Mesendoderm (in vitro differentiated cells): ENCODE measurements around the gene FREY1.

Source experiments
- DNase-seq: peaks from one replicate; pipeline ENCODE4 v3.0.0; 2013
- H2AK5ac ChIP-seq: 2 replicates; pipeline ENCODE4 v1.6.1; 2013; ENCODE audit warnings: low read length, inconsistent platforms
- H2BK120ac ChIP-seq: 2 replicates; pipeline ENCODE4 v1.6.1; 2013; ENCODE audit warnings: low read depth, mild to moderate bottlenecking, low read length, moderate library complexity, mixed read lengths
- H2BK15ac ChIP-seq: replicated peaks from 2 replicates; pipeline ENCODE4 v1.6.1; 2013; ENCODE audit warnings: low read depth, mild to moderate bottlenecking, moderate library complexity
- H2BK5ac ChIP-seq: 2 replicates; pipeline ENCODE4 v1.6.1; 2013; ENCODE audit warnings: low read length, inconsistent platforms
- H3K18ac ChIP-seq: 2 replicates; pipeline ENCODE4 v1.6.1; 2013; ENCODE audit warnings: mild to moderate bottlenecking, low read length, mixed read lengths
- H3K23ac ChIP-seq: one replicate; pipeline ENCODE4 v1.6.1; 2013; ENCODE audit warnings: low read length
- H3K27ac ChIP-seq: 2 replicates; pipeline ENCODE4 v1.5.1; 2013; ENCODE audit warnings: low read depth, mild to moderate bottlenecking, inconsistent platforms, low read length, moderate library complexity
- H3K27me3 ChIP-seq: 2 replicates; pipeline ENCODE4 v1.6.1; 2013; ENCODE audit warnings: low read length, control low read depth, mild to moderate bottlenecking, inconsistent platforms; ENCODE audit not compliant: insufficient read depth, poor library complexity
- H3K36me3 ChIP-seq: 2 replicates; pipeline ENCODE4 v1.6.1; 2013; ENCODE audit warnings: low read length, inconsistent platforms; ENCODE audit not compliant: control insufficient read depth, insufficient read depth
- H3K4ac ChIP-seq: one replicate; pipeline ENCODE4 v1.6.1; 2013; ENCODE audit warnings: low read depth, mild to moderate bottlenecking, low read length, moderate library complexity
- H3K4me1 ChIP-seq: 2 replicates; pipeline ENCODE4 v1.6.1; 2013; ENCODE audit warnings: low read depth, low read length, inconsistent platforms; ENCODE audit not compliant: control insufficient read depth
- H3K4me2 ChIP-seq: 2 replicates; pipeline ENCODE4 v1.6.1; 2013; ENCODE audit warnings: low read length
- H3K4me3 ChIP-seq: 2 replicates; pipeline ENCODE4 v1.5.1; 2013; ENCODE audit warnings: mild to moderate bottlenecking, low read length
- H3K56ac ChIP-seq: one replicate; pipeline ENCODE4 v1.6.1; 2013; ENCODE audit warnings: low read length
- H3K79me1 ChIP-seq: 2 replicates; pipeline ENCODE4 v1.6.1; 2013; ENCODE audit warnings: low read length, inconsistent platforms
- H3K79me2 ChIP-seq: 2 replicates; pipeline ENCODE4 v1.6.1; 2013; ENCODE audit warnings: mild to moderate bottlenecking, low read length; ENCODE audit not compliant: control insufficient read depth, insufficient read depth
- H3K9ac ChIP-seq: 2 replicates; pipeline ENCODE4 v1.6.1; 2013; ENCODE audit warnings: low read length, inconsistent platforms
- H4K5ac ChIP-seq: one replicate; pipeline ENCODE4 v1.6.1; 2013; ENCODE audit warnings: low read length
- H4K8ac ChIP-seq: one replicate; pipeline ENCODE4 v1.6.1; 2013; ENCODE audit warnings: low read depth, mild to moderate bottlenecking, control low read depth, low read length, moderate library complexity
- WGBS: extraction: QIAGEN DNeasy Blood & Tissue Kit; methylation state at CpG from one replicate; pipeline ENCODE4 v1.1.7; 2013; ENCODE audit warnings: low lambda C conversion rate, missing lambda C conversion rate; ENCODE audit not compliant: insufficient coverage; ENCODE audit errors: extremely low coverage; 5-methylcytosine and 5-hydroxymethylcytosine counted together

FREY1 gene

DNA sequence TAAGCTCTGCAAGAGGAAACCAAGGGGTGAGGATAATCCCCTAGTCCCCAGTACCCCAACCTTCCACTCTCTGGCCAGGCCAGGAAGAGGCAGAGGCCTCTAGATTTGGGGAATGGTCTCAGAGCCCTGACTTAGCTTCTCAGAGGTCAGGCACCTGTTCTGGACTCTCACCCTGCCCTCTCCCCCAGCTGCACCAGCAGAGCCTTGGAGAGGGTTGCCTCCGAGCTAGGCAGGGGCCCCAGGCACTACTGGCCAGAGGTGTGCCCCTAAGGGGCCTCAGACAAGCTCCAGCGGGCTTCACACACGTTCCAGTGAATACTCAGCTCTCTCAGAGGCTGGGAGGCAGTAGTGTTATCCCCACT, 8.0 kb downstream of the FREY1 start:
- Histone ChIP-seq H2BK15ac (no peak overlapping the region), H3K56ac (no peak overlapping the region), H3K4me2 (no peak overlapping the region)

DNA sequence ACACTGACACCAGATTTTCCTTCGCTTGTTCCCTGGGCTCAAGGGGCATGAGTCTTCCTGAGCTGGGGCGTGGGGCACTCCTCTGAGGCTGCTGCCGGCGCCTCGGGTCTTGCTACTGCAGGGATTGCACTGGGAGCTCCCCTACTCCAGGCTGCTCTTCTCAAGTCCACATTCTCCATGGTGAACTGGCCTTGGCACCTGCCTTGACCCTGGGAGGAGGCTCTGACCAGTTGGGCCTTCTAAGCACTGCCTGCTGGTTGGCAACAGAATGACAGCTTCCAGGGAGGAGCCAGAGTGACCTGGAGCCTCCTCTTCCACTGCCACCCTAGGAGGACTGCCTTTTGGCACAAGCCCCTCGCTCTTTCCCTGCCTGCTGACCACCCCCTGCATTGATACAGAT, 9.5 kb downstream of the FREY1 start:
- H3K56ac ChIP-seq: no peak overlapping the region
- no peaks in the 10 kb centered on the region for H3K36me3 ChIP-seq
- H3K9ac ChIP-seq: no peak overlapping the region
- no peak overlapping the region for H2AK5ac ChIP-seq
- no peak overlapping the region for H3K27ac ChIP-seq
- no peak overlapping the region for H3K18ac ChIP-seq
- no peak for DNase-seq
- no peak overlapping the region for H3K23ac ChIP-seq
- no peak overlapping the region for H2BK120ac ChIP-seq
- peaks cover 1% of the 10 kb centered on the region for H3K4me1 ChIP-seq
- no peak overlapping the region for H2BK5ac ChIP-seq
- H3K79me2 ChIP-seq: no peaks in the 10 kb centered on the region
- no peak overlapping the region for H2BK15ac ChIP-seq
- H3K27me3 ChIP-seq: no peaks in the 10 kb centered on the region
- no peaks in the 10 kb centered on the region for H3K79me1 ChIP-seq
- no peak overlapping the region for H3K4me2 ChIP-seq
- WGBS: no CpG with 5 or more reads among the region's 6 CpGs
- H4K8ac ChIP-seq: no peak overlapping the region
- no peak overlapping the region for H3K4ac ChIP-seq
- H4K5ac ChIP-seq: no peak overlapping the region
- no peak overlapping the region for H3K4me3 ChIP-seq

More for the DNA sequence above, 8.0 kb downstream of the FREY1 start:
- Histone ChIP-seq H3K18ac (no peak overlapping the region), H3K4me1 (peaks cover 1% of the 10 kb centered on the region), H4K8ac (no peak overlapping the region), H2BK5ac (no peak overlapping the region), H3K4ac (no peak overlapping the region), H3K27ac (no peak overlapping the region), H3K23ac (no peak overlapping the region), H3K4me3 (no peak overlapping the region), H3K79me1 (no peaks in the 10 kb centered on the region), H2BK120ac (no peak overlapping the region), H3K36me3 (no peaks in the 10 kb centered on the region), H3K9ac (no peak overlapping the region), H2AK5ac (no peak overlapping the region), H3K79me2 (no peaks in the 10 kb centered on the region), H4K5ac (no peak overlapping the region), H3K27me3 (no peaks in the 10 kb centered on the region)
- no CpG with 5 or more reads among the region's 3 CpGs for WGBS
- no peak for DNase-seq

DNA sequence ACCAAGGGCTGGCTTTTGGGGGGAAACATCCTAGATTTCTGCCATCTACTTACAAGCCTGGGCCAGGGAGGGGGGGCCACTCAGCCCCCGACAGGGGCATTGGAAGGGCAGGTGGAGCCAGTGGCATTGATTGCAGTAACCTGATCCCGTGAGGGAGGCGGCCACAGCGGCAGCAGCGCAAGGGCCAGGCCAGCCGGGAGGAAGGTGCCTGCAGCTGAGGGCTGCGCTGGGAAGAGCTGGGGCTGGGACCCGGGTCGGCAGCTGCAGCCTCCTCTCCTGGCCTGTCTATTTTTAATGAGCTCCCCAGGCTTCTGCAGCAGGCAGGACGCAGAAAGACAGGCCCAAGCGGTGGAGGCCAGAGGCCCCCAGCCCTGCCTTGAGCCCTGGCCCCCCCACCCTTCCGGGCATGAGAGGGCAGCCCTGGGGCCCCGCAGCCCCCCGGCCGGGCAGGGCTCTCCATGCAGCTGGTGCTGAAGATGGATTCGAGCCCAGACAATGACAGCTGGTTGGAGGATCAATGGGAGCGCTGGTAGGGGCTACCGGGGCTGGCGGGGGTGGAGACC, 10.6 kb downstream of the FREY1 start:
- H2BK120ac ChIP-seq: no peak overlapping the region
- H3K4ac ChIP-seq: no peak overlapping the region
- no peak overlapping the region for H3K4me3 ChIP-seq
- H2BK15ac ChIP-seq: no peak overlapping the region
- H2BK5ac ChIP-seq: no peak overlapping the region
- no peak overlapping the region for H2AK5ac ChIP-seq
- H4K8ac ChIP-seq: no peak overlapping the region
- H3K56ac ChIP-seq: no peak overlapping the region
- H3K9ac ChIP-seq: no peak overlapping the region
- no CpG with 5 or more reads among the region's 19 CpGs for WGBS
- H3K23ac ChIP-seq: no peak overlapping the region
- peaks cover 1% of the 10 kb centered on the region for H3K4me1 ChIP-seq
- no peaks in the 10 kb centered on the region for H3K79me2 ChIP-seq
- no peak overlapping the region for H3K18ac ChIP-seq
- no peaks in the 10 kb centered on the region for H3K27me3 ChIP-seq
- H4K5ac ChIP-seq: no peak overlapping the region
- H3K36me3 ChIP-seq: no peaks in the 10 kb centered on the region
- DNase-seq: peak; percentile 55
- H3K27ac ChIP-seq: no peak overlapping the region
- H3K79me1 ChIP-seq: no peaks in the 10 kb centered on the region
- H3K4me2 ChIP-seq: no peak overlapping the region

DNA sequence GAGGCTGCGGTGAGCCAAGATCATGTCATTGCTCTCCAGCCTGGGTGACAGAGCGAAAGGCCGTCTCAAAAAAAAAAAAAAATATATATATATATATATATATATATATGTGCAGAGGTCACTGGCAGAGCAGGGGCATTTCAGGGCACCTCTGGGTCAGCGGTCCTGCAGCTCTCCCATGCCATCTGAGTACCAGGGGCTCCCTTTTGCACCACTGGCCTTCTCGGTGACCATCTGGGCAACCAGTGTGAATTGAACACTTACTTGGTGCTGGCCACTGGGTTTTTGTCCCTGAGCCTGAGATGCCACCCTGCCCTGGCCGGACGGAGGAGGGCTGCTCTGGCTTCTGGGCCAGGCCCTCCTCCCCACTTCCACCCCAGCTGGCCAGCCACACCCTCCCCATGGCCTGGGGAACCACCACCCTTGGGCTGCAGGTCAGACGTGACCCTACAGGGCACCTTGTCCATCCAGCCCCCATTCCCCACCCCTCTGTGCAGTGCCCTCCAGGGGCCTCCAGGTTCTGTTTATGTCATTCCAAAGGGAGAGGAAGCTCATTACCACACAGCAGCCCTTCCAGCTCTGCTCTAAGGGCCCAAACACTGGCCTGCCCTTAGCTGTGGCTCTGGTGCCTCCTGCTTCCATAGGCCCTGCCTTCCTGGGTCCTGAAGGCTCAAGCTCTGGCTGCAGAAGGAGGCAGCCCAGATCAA, 11.4 kb downstream of the FREY1 start:
- Histone ChIP-seq H3K4me1 (peaks cover 1% of the 10 kb centered on the region), H2BK5ac (no peak overlapping the region), H2BK120ac (no peak overlapping the region), H3K36me3 (no peaks in the 10 kb centered on the region), H3K23ac (no peak overlapping the region), H4K8ac (no peak overlapping the region), H2BK15ac (no peak overlapping the region), H3K4ac (no peak overlapping the region), H3K27me3 (no peaks in the 10 kb centered on the region), H4K5ac (no peak overlapping the region), H3K27ac (no peak overlapping the region), H3K18ac (no peak overlapping the region), H2AK5ac (no peak overlapping the region), H3K79me1 (no peaks in the 10 kb centered on the region), H3K9ac (no peak overlapping the region), H3K56ac (no peak overlapping the region), H3K4me2 (no peak overlapping the region), H3K79me2 (no peaks in the 10 kb centered on the region), H3K4me3 (no peak overlapping the region)
- no peak for DNase-seq
- WGBS: no CpG with 5 or more reads among the region's 8 CpGs

DNA sequence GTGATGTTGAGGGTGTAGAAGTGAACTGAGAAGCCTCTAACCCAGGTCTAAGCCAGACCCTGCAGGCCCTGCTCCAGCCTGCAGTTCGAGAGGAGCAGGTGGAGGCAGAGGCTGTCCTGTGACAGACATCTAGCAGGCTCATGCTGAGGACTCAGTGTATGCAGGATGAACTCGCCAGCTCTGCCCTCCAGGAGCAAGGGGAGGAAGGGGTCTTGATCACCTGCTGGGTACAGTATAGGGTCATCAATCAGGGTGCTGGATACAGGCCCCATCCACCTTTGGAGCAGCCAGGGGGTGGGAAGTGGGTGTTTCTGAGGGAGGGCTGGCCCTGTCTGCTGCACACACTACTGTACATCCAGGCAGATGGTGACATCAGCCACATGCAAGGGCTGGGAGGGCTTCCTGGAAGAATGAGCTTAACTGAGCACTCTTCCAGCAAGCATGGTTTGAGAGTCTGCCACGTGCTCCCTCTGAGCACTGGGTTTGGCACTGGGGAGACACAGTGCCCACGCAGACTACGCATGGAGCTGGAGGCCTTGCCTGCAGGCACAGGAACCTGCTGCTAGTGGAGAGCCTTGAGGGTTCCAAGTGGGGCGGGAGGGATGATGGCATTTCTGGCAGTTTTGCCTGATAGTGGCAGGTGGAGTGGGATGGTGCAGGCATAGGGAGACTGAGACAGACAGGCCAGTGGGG, 12.4 kb downstream of the FREY1 start:
- no peak overlapping the region for H2BK120ac ChIP-seq
- no peak overlapping the region for H3K27ac ChIP-seq
- DNase-seq: no peak
- H3K79me2 ChIP-seq: no peaks in the 10 kb centered on the region
- no peak overlapping the region for H2BK5ac ChIP-seq
- no peaks in the 10 kb centered on the region for H3K4me1 ChIP-seq
- no peaks in the 10 kb centered on the region for H3K36me3 ChIP-seq
- H3K18ac ChIP-seq: no peak overlapping the region
- no peak overlapping the region for H2AK5ac ChIP-seq
- no peaks in the 10 kb centered on the region for H3K27me3 ChIP-seq
- no peak overlapping the region for H2BK15ac ChIP-seq
- H3K4ac ChIP-seq: no peak overlapping the region
- H3K79me1 ChIP-seq: no peaks in the 10 kb centered on the region
- no peak overlapping the region for H3K4me2 ChIP-seq
- H3K4me3 ChIP-seq: no peak overlapping the region
- H3K23ac ChIP-seq: no peak overlapping the region
- H4K5ac ChIP-seq: no peak overlapping the region
- H3K56ac ChIP-seq: no peak overlapping the region
- H3K9ac ChIP-seq: no peak overlapping the region
- WGBS: no CpG with 5 or more reads among the region's 6 CpGs
- no peak overlapping the region for H4K8ac ChIP-seq
